Lower leg skin (tissue), 3 donors: ENCODE data around the gene RTP5.

Experiments used
- CTCF ChIP-seq, 3 donors: fragments of 450-650 bp; IDR thresholded peaks; one replicate each; pipeline ENCODE4 v1.5.1; 2016; ENCODE audit warnings: antibody characterized with exemption in 3 of 3, mild to moderate bottlenecking in 3 of 3, moderate library complexity in 2 of 3
- POLR2A ChIP-seq, 2 donors: fragments of 450-650 bp; IDR thresholded peaks; one replicate each; pipeline ENCODE4 v1.6.1; 2016 to 2017; ENCODE audit warnings: antibody characterized with exemption in 2 of 2, mild to moderate bottlenecking in 1 of 2, moderate library complexity in 1 of 2

- no peak for TF ChIP-seq CTCF (IDR thresholded peaks at IDR 0.05)
- no peak for TF ChIP-seq POLR2A (IDR thresholded peaks at IDR 0.05)
These were observed 26.0 kb upstream of the RTP5 start for GRCh38 chr2:241843321-241844065.
